GM21529 (cell line): ENCODE data around the gene SLC41A2.
"Not testable (repeated sequence)": the region's sequence is repeated elsewhere in the genome, so short reads cannot be mapped to it uniquely, and the experiment has no call there.

Experiments used
- ATAC-seq: cut with Tn5 transposase; IDR thresholded peaks from one replicate; pipeline ENCODE4 v1.9.1; 2021; ENCODE audit not compliant: unreplicated experiment

SLC41A2 gene

DNA sequence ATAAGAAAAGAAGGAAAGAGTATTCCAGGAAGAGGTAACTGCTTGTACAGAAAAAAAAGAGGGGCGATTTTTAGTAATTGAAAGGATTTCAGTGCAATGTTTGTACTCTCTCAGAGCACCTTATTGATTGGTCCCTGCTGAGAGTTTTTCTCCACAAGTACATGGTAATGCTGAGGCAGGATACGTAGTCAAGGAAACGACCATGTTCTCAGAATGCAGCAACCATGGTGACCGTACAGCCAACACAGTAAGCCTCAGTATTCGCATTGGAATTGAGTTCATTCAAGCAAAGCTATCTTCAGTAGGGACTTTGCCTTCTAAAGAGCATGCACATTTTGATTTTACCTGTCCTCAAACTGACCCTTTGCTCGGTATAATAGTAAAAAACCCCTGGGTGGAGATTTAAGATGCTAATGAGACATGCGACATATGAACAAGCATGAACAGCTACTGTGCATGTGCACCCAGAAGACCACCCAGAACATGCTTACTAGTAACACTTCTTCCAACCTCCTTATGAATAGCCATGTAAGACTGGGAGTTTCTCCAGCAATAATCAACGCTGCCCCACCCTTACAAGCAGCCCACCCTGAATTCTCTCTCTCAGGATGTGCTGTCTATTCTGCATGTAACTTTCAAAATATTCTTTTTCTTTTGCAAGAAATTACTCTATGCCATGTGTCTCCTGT lies 6.2 kb upstream of the SLC41A2 start:
- no peak for ATAC-seq

GRCh38 chr12:104963757-104964156 lies 5.7 kb upstream of the SLC41A2 start:
- ATAC-seq = no peak

DNA sequence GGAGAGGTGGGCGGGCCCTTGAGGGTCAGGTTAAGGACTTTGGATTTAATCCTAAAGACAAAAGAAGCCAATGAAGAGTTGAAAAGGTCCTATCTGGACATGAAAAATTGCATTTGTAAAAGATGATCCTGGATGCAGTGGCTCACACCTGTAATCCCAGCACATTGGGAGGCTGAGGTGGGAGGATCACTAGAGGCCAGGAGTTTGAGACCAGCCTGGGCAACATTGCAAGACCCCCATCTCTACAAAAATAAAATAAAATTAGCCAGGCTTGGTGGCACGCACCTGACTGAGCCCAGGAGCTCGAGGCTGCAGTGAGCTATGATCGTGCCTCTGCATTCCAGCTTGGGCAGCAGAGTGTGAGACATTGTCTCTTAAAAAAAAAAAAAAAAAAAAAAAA lies 2.4 kb upstream of the SLC41A2 start:
- ATAC-seq = no peak

DNA sequence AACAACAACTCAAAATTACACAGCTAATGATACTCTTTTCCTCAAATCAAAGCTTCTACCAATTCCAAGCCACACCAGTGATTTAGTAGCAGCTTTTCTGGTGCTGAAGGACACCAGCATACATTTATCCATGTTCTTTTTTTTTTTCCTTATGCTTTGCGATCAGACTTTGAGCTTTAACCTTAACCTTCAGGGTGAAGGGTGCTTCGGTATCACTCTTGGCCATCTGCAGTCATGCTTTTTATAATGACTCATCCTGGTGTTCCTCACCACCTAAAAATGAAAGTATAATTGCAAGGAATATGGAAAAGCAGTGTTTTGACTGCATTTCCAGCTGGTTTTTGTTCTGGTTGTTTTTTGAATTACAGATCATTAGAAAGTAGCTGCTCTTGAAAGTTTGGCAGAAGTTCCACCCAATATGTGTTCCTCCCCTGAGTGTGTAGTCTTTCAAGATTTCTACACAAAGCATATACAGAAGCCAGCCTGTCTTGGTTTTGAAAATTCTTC lies 1.3 kb upstream of the SLC41A2 start:
- ATAC-seq = no peak

DNA sequence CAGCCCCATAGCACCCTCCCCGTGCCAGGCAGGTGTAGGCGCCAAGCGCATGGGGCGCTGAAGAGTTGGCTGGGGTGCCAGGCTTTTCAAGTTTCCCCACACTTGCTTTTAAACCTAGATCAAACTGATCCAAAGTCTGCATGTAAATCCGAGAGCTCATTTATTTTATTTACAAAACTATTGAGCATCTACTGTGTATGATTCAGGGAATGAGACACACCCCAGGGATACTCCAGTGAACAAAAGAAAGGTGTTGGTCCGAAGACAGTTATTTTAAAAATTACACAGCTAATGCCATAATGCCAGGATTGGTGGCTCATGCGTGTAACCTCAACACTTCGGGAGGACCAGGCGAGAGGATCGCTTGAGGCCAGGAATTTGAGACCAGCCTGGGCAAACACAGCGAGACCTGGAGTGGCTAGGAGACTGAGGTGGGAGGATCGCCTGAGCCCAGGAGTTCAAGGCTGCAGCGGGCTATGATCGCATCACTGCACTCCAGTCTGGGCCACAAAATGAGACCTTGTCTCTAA lies 780 bp upstream of the SLC41A2 start:
- ATAC-seq = no peak

DNA sequence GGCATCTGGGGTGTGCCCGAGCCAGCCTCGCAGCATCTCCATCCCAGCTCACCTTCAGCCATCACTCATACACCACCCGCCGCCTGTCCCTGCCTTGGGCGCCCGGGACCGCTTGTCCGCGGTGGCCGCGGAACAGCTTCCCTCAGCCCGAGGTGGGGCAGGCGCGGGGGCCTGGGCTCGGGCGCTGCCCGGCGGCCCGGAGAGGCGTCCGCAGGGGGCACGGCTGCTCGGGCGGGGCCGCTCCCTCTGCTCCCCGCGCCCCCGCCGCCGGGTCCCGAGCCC lies 430 bp downstream of the SLC41A2 start:
- ATAC-seq = peak; percentile 33

DNA sequence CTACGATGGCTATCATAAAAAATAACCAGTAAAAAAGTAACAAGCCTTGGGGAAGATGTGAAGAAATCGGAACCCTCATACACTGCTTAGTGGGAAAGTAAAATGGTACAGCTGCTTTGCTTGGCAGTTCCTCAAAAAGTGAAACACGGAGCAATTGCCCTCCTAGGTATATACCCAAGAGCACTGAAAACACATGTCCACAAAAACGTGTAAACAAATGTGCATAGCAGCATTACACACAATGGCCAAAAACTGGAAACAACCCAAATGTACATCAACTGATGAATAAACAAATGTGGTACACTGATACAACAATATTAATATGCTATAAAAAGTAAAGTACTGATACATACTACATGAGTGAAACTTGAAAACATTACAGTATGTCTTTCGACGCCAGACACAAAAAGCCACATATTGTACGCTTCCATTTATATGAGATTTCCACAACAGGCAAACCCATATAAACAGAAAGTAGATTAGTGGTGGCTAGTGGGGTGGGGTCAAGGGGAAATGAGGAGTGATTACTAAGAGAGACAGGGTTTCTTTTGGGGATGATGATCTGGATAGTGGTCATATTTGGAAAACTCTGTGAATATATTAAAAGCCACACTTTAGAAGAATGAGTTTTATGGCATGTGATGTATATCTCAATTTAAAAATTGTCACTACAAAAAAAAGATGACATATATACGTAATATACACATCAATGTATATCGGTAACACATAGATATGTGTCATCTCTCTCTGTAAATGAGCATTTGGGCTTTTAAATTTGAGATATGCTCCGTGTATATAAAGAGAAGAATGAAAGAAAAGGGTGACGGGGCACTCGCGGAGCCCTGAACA lies 996 bp downstream of the SLC41A2 start:
- ATAC-seq = no peak

DNA sequence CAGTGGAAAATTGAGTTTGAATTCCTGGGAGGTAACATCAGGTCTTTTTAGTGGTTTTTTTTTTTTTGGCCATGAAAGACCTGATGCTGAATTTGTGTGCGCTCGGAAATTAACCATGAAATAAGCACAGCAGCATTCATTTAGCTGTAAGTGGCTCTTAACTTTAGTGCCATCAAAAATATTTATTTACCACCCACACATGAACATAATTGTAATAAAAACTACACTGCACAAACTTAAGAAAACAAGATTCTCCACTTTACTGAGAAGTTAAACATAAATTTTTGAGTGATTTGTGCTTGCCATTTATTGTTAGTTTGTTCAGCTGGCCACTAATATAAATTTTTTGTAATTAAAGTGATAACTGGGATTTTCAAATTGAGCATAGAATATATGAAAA lies 2.4 kb downstream of the SLC41A2 start:
- ATAC-seq = no peak

DNA sequence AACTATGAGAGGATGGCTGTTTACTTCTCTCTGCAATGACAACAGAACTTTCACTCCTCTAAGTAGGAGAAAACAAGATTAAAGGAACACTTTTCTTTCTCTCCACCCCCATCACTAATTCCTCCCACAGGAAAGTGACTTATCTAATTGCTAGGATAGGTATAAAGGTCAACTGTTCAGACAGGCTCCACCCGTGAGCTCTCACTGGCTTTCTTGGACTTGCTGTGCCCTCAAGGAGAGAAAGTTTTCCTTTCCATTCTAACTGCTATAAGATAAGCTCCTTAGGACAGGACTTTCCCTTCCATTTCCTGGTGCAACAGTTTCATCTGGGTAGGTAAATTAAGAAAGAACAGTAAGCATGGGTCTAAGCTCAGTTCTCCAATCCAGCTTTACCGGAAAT lies 4.8 kb downstream of the SLC41A2 start:
- no peak for ATAC-seq

GRCh38 chr12:104952816-104953215 lies 5.3 kb downstream of the SLC41A2 start:
- no peak for ATAC-seq

GRCh38 chr12:104951759-104952509 lies 6.2 kb downstream of the SLC41A2 start:
- ATAC-seq = no peak

DNA sequence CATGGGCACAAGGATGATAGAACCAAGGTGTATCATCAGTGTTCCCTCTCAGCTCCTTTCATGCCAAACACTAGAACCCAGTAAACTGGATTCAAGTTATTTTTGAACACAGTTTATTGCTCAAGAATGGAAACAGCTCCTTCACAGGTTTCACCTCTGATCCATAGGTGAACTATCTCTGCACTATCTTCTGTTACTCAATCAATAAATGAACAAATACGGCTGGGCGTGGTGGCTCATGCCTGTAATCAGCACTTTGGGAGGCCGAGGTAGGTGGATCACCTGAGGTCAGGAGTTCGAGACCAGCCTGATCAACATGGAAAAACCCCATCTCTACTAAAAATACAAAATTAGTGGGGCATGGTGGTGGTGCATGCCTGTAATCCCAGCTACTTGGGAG lies 9.4 kb downstream of the SLC41A2 start:
- ATAC-seq = not testable (repeated sequence)

DNA sequence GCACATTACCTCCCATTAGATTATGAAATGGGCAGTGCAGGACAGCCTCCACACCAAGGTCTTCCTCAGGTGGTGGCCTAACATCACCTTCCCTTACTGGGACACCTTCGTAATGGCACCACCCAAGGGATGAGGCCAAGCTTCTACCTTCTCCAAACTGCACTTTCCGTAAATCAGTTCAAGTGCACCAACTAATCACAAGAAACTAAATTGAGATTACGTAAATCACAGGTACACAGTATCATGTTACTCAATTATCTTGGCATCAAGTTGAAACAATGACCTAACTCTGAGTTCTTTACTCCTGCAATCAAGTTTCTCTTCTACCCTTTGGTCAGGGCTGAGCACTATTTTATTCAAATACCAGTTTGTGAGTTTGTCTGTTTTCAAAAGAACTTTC lies 13.8 kb downstream of the SLC41A2 start:
- no peak for ATAC-seq

- ATAC-seq = not testable (repeated sequence)
Observed at GRCh38 chr12:104943401-104943800, 14.7 kb downstream of the SLC41A2 start.

DNA sequence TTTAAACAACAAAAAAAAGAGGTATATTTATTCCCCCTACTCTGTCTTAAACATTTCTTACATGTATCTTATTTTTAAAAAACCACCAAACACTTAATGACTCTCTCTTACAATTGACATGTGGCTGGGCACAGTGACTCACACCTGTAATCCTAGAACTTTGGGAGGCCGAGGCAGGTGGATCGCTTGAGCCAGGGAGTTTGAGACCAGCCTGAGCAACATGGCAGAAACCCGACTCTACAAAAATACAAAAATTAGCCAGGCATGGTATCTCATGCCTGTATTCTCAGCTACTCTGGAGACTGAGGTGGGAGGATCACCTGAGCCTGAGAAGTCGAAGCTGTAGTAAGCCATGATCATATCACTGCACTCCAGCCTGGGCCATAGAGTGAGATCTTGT lies 16.0 kb downstream of the SLC41A2 start:
- no peak for ATAC-seq

DNA sequence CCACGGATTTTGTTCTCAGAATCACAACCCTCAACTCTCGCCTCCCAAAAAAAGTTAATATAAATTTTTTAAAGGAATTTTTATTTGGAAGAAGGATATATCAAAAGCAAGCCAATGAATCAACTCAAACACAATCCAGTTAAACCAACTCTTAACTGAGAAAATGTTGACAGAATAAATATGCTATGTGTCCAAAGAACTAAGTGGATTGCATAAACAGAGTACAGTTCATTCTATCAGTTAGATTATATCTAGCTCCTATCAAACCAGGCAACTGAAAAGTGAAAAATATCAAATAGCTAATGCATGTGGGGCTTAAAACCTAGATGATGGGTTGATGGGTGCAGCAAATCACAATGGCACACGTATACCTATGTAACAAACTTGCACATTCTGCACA lies 16.6 kb downstream of the SLC41A2 start:
- no peak for ATAC-seq

DNA sequence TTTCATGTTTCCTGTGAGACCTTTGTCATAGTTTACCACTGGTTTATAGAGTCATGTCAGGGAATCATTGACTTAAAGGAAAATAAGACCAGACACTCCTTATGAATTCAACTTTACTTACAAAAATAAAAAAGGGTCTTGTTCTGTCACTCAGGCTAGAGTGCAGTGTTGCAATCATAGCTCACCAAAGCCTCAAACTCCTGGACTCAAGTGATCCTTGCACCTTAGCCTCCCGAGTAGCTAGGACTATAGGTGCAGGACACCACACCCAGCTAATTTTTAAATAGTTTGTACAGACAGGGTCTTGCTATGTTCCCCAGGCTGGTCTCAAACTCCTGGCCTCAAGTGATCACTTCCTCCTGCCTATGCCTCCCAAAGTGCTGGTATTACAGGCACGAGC lies 19.0 kb downstream of the SLC41A2 start:
- no peak for ATAC-seq

DNA sequence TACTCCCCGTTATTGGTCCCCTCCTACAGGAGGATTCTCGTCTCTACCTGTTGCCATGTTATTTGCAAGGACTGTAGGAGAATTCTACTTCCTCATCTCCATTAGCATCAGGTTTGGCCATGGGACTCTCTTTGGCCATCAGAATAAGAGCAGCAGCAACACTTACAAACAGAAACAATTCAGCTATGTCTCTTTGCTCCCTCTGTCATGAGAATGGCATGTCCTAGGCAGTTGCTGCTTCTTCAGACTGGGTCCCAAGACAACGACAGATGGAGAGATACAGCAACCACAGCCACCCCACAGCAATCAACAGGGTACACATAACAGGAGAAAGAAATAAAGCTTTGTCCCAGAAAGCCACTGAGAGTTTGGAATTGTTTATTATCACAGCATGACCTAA lies 19.7 kb downstream of the SLC41A2 start:
- ATAC-seq = no peak

- ATAC-seq = no peak
Observed at GRCh38 chr12:104935886-104936285, 22.2 kb downstream of the SLC41A2 start.

GRCh38 chr12:104933778-104934177 lies 24.3 kb downstream of the SLC41A2 start:
- no peak for ATAC-seq

DNA sequence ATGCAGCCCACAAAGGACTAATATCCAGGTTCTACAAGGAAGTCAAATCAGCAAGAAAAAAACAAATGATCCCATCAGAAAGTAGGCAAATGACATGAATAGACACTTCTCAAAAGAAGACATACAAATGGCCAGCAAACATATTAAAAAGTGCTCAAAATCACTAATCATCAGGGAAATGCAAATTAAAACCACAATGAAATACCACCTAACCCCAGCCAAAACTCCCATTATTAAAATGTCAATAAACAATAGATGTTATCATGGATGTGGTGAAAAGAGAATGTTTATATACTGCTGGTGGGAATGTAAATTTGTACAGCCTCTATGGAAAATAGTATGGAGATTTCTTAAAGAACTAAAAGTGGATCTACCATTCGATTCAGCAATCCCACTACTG lies 25.0 kb downstream of the SLC41A2 start:
- ATAC-seq = no peak
